HCT116 (cell line): Measurements from ENCODE around the gene SLCO1A2. TPM values are rescaled to one million over a fixed set of nuclear protein-coding genes. Genes with fewer than 3 reads are reported as not detected.

Experiments
- ATAC-seq: fragments of 200-7000 bp; cut with Tn5 transposase; 2 replicates; pipeline ENCODE4 v1.9.1; 2020; ENCODE audit warnings: mild to moderate bottlenecking, moderate library complexity
- BruUV-seq: library from RNA; stranded (reverse); fragments of 400-500 nt; replicated peaks from 2 replicates; lab custom pipeline; 2021; lab: Mats Ljungman, UMichigan
- CTCF ChIA-PET: fragments of 300-600 bp; sonication (Branson Sonifier 250); formaldehyde crosslinking; loops from one replicate; lab custom pipeline; 2021; ENCODE audit warnings: antibody characterized with exemption; lab: Charles Lee
- POLR2A ChIA-PET: fragments of 300-600, 350-600 bp; sonication (Branson Sonifier 250); formaldehyde crosslinking; loops from one replicate; lab custom pipeline; 2021; ENCODE audit warnings: antibody characterized with exemption; lab: Charles Lee
- RAD21 ChIA-PET, 2 experiments: fragments of 300-600 bp; sonication (Branson Sonifier 250); formaldehyde crosslinking; loops; one replicate each; lab custom pipeline; 2023; ENCODE audit warnings: low total read pairs in 2 of 2; ENCODE audit not compliant: uncharacterized antibody in 2 of 2, unreplicated experiment in 2 of 2, low non-redundant PET in 1 of 2; lab: Charles Lee
- DNase-seq: peaks from one replicate; pipeline ENCODE4 v3.0.0-alpha.2; 2010; ENCODE audit warnings: low read depth, low spot score
- H2AFZ ChIP-seq: fragments of 200-600 bp; shearing (Covaris generic), sonication (generic); 2 replicates; pipeline ENCODE4 v1.6.1; 2017; ENCODE audit warnings: low read depth, mixed run types, mixed read lengths, antibody characterized with exemption, low read length; ENCODE audit not compliant: poor library complexity, severe bottlenecking
- H3K27ac ChIP-seq: 2 replicates; pipeline ENCODE4 v1.5.1; 2012; ENCODE audit warnings: low read depth, low read length
- H3K27me3 ChIP-seq: fragments of 200-600 bp; sonication (generic); 2 replicates; pipeline ENCODE4 v1.6.1; 2016; ENCODE audit warnings: mixed run types, low read length, mixed read lengths; ENCODE audit not compliant: insufficient read depth
- H3K36me3 ChIP-seq, 2 experiments: fragments of 200-500 bp in 1 of 2; fragments of 200-600 bp in 1 of 2; sonication (Bioruptor generic) in 1 of 2; sonication (generic) in 1 of 2; 2 replicates each; pipeline versions ENCODE4 v1.5.1 to v1.6.1; 2014 to 2016; ENCODE audit warnings: low read length in 2 of 2, inconsistent platforms in 1 of 2, mixed read lengths in 1 of 2, mixed run types in 1 of 2; ENCODE audit not compliant: insufficient read depth in 2 of 2, control insufficient read depth in 1 of 2
- H3K4me1 ChIP-seq, 2 experiments: fragments of 200-600 bp in 1 of 2; sonication (generic) in 1 of 2; 2 replicates each; pipeline versions ENCODE4 v1.5.1 to v1.6.1; 2012 to 2017; ENCODE audit warnings: low read length in 2 of 2, inconsistent platforms in 1 of 2, mild to moderate bottlenecking in 1 of 2, mixed read lengths in 1 of 2, mixed run types in 1 of 2, moderate library complexity in 1 of 2; ENCODE audit not compliant: insufficient read depth in 2 of 2, control insufficient read depth in 1 of 2
- H3K4me2 ChIP-seq: fragments of 200-600 bp; sonication (generic); 2 replicates; pipeline ENCODE4 v1.6.1; 2017; ENCODE audit warnings: mixed run types, low read length, mixed read lengths
- H3K4me3 ChIP-seq, 2 experiments: fragments of 200-600 bp in 1 of 2; sonication (generic) in 1 of 2; replicated peaks in 1 of 2; 2 replicates each; pipeline ENCODE4 v1.5.1; 2011 to 2016; ENCODE audit warnings: low read length in 2 of 2, control low read depth in 1 of 2, low read depth in 1 of 2, mild to moderate bottlenecking in 1 of 2, mixed read lengths in 1 of 2, mixed run types in 1 of 2
- H3K79me2 ChIP-seq: fragments of 200-600 bp; sonication (generic); 2 replicates; pipeline ENCODE4 v1.6.1; 2017; ENCODE audit warnings: mild to moderate bottlenecking, mixed run types, low read length, moderate library complexity, mixed read lengths; ENCODE audit not compliant: insufficient read depth
- H3K9ac ChIP-seq: fragments of 200-600 bp; sonication (generic); 2 replicates; pipeline ENCODE4 v1.6.1; 2016; ENCODE audit warnings: low read length, mixed read lengths
- H3K9me2 ChIP-seq: fragments of 200-600 bp; sonication (generic), shearing (Covaris generic); 2 replicates; pipeline ENCODE4 v1.6.1; 2017; ENCODE audit warnings: mixed run types, mild to moderate bottlenecking, moderate library complexity; ENCODE audit not compliant: insufficient read depth
- H3K9me3 ChIP-seq, 2 experiments: fragments of 200-500 bp in 1 of 2; fragments of 200-600 bp in 1 of 2; sonication (Bioruptor generic) in 1 of 2; sonication (generic) in 1 of 2; 2 replicates each; pipeline ENCODE4 v1.6.1; 2014 to 2017; ENCODE audit warnings: low read length in 2 of 2, mixed read lengths in 2 of 2, inconsistent platforms in 1 of 2, low read depth in 1 of 2, mild to moderate bottlenecking in 1 of 2, mixed run types in 1 of 2, moderate library complexity in 1 of 2; ENCODE audit not compliant: control insufficient read depth in 1 of 2, insufficient read depth in 1 of 2
- H4K20me1 ChIP-seq: fragments of 200-600 bp; sonication (generic), shearing (Covaris generic); 2 replicates; pipeline ENCODE4 v1.6.1; 2017; ENCODE audit warnings: mixed run types, mild to moderate bottlenecking, moderate library complexity; ENCODE audit not compliant: insufficient read depth
- EGR1 ChIP-seq: IDR thresholded peaks from 2 replicates; pipeline ENCODE4 v1.6.1; 2012; ENCODE audit warnings: low read depth
- ELF1 ChIP-seq: IDR thresholded peaks from 2 replicates; pipeline ENCODE4 v1.6.1; 2012; ENCODE audit warnings: low read depth, borderline replicate concordance
- EZH2 ChIP-seq: fragments of 200-600 bp; sonication (generic); IDR thresholded peaks from 2 replicates; pipeline ENCODE4 v1.6.1; 2017; ENCODE audit warnings: antibody characterized with exemption, mixed run types
- FOSL1 ChIP-seq: IDR thresholded peaks from 2 replicates; pipeline ENCODE4 v1.6.1; 2012; ENCODE audit warnings: low read depth
- JUND ChIP-seq: IDR thresholded peaks from 2 replicates; pipeline ENCODE4 v1.6.1; 2012
- RAD21 ChIP-seq: IDR thresholded peaks from 2 replicates; pipeline ENCODE4 v1.6.1; 2012; ENCODE audit warnings: low read depth, mild to moderate bottlenecking
- SIN3A ChIP-seq: IDR thresholded peaks from 2 replicates; pipeline ENCODE4 v1.6.1; 2012; ENCODE audit warnings: low read depth
- SRF ChIP-seq: IDR thresholded peaks from 2 replicates; pipeline ENCODE4 v1.6.1; 2012; ENCODE audit warnings: low read depth
- ZFX ChIP-seq: fragments of 450-650 bp; IDR thresholded peaks from 2 replicates; pipeline ENCODE4 v1.6.1; 2017
- ZNF274 ChIP-seq: fragments of 200-500 bp; sonication (Bioruptor generic); IDR thresholded peaks from 2 replicates; pipeline ENCODE4 v1.6.1; 2014; ENCODE audit warnings: mild to moderate bottlenecking, low read depth, low read length, inconsistent platforms
- intact Hi-C: fragments of 100-400 bp; cut with micrococcal nuclease; formaldehyde crosslinking; loops from 2 replicates; pipeline ENCODE4 v1.10.0; 2022
- total RNA-seq: library from RNA; stranded (reverse); gene quantifications from one replicate; pipeline ENCODE4 v1.2.1, GENCODE V29; 2021; ENCODE audit not compliant: unreplicated experiment
- TF ChIP-seq, protein P1 (sequence below): IDR thresholded peaks from 2 replicates; pipeline ENCODE4 v1.6.1; 2012
- TF ChIP-seq, protein P2 (sequence below): IDR thresholded peaks from 2 replicates; pipeline ENCODE4 v1.6.1; 2012
- TF ChIP-seq, protein P3 (sequence below): IDR thresholded peaks from 2 replicates; pipeline ENCODE4 v1.6.1; 2011; ENCODE audit warnings: mild to moderate bottlenecking, low read length, moderate library complexity; ENCODE audit not compliant: insufficient replicate concordance; ENCODE audit errors: extremely low read depth

Gene SLCO1A2
- total RNA-seq, 1 experiment from 2014 or later: 0.49 TPM

DNA sequence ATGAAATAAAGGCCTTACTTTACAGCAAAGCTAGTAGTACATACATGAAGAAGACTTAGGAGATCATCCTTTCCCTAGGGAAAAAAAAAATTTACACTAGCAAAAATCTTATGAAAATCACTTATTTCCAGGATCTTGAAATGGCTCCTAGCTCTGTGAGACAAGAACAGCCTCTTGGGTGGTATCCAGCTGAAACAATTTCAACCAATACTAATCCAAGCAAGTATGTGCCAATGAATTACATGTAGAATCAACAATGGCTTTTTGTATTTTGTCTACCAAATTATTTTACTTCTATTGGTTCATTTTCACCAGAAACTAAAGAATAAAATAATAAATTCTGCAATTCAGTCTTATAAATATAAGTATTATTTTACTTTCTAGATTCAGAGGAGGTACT lies 2.7 kb upstream of the SLCO1A2 start:
- no peak overlapping the region for H3K27ac ChIP-seq
- no peak overlapping the region for H3K4me2 ChIP-seq
- H3K9ac ChIP-seq: no peak overlapping the region
- no peaks in the 10 kb centered on the region for H3K9me2 ChIP-seq
- no TSS peak for BruUV-seq
- POLR2A ChIA-PET: no interaction called here
- H2AFZ ChIP-seq: no peak overlapping the region
- H3K79me2 ChIP-seq: no peaks in the 10 kb centered on the region
- no peaks in the 10 kb centered on the region for H3K27me3 ChIP-seq
- TF ChIP-seq ELF1 (no peak), ZNF274 (no peak), RAD21 (no peak), FOSL1 (no peak), JUND (no peak), SIN3A (no peak), EZH2 (no peak), SRF (no peak), ZFX (no peak), EGR1 (no peak)
- TF ChIP-seq, protein P1, sequence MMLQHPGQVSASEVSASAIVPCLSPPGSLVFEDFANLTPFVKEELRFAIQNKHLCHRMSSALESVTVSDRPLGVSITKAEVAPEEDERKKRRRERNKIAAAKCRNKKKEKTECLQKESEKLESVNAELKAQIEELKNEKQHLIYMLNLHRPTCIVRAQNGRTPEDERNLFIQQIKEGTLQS: no peak
- TF ChIP-seq, protein P2, sequence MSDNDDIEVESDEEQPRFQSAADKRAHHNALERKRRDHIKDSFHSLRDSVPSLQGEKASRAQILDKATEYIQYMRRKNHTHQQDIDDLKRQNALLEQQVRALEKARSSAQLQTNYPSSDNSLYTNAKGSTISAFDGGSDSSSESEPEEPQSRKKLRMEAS: no peak
- TF ChIP-seq, protein P3, sequence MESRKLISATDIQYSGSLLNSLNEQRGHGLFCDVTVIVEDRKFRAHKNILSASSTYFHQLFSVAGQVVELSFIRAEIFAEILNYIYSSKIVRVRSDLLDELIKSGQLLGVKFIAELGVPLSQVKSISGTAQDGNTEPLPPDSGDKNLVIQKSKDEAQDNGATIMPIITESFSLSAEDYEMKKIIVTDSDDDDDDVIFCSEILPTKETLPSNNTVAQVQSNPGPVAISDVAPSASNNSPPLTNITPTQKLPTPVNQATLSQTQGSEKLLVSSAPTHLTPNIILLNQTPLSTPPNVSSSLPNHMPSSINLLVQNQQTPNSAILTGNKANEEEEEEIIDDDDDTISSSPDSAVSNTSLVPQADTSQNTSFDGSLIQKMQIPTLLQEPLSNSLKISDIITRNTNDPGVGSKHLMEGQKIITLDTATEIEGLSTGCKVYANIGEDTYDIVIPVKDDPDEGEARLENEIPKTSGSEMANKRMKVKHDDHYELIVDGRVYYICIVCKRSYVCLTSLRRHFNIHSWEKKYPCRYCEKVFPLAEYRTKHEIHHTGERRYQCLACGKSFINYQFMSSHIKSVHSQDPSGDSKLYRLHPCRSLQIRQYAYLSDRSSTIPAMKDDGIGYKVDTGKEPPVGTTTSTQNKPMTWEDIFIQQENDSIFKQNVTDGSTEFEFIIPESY: no peak
- intact Hi-C loops: no loop called here
- no peak for ATAC-seq
- CTCF ChIA-PET: no interaction called here
- H4K20me1 ChIP-seq: no peaks in the 10 kb centered on the region
- H3K4me1 ChIP-seq: no peaks in the 10 kb centered on the region
- H3K4me3 ChIP-seq: no peak overlapping the region
- RAD21 ChIA-PET: no interaction called here
- no peaks in the 10 kb centered on the region for H3K36me3 ChIP-seq
- DNase-seq: no peak
- no peaks in the 10 kb centered on the region for H3K9me3 ChIP-seq
